Neuronal stem cell (in vitro differentiated cells): ENCODE measurements around the gene ALDOA.

Source experiments
- DNase-seq: peaks from one replicate; pipeline ENCODE4 v3.0.0-alpha.2; 2013; ENCODE audit warnings: low spot score
- H2AFZ ChIP-seq: one replicate; pipeline ENCODE4 v1.6.1; 2013; ENCODE audit warnings: mild to moderate bottlenecking, low read length, inconsistent platforms
- H2AK5ac ChIP-seq: 2 replicates; pipeline ENCODE4 v1.6.1; 2013; ENCODE audit warnings: low read depth, mild to moderate bottlenecking, inconsistent platforms, low read length, moderate library complexity, mixed read lengths
- H2BK120ac ChIP-seq: 2 replicates; pipeline ENCODE4 v1.6.1; 2013; ENCODE audit warnings: low read depth, mild to moderate bottlenecking, inconsistent platforms, low read length, moderate library complexity, mixed read lengths
- H2BK12ac ChIP-seq: one replicate; pipeline ENCODE4 v1.6.1; 2013; ENCODE audit warnings: low read length, inconsistent platforms
- H2BK15ac ChIP-seq: 2 replicates; pipeline ENCODE4 v1.6.1; 2013; ENCODE audit warnings: mild to moderate bottlenecking, low read length, inconsistent platforms, mixed read lengths
- H2BK5ac ChIP-seq: one replicate; pipeline ENCODE4 v1.6.1; 2013; ENCODE audit warnings: inconsistent platforms, mild to moderate bottlenecking, low read length, moderate library complexity
- H3K14ac ChIP-seq: one replicate; pipeline ENCODE4 v1.6.1; 2013; ENCODE audit warnings: low read length, inconsistent platforms
- H3K18ac ChIP-seq: 2 replicates; pipeline ENCODE4 v1.6.1; 2013; ENCODE audit warnings: low read length, inconsistent platforms
- H3K23ac ChIP-seq: 2 replicates; pipeline ENCODE4 v1.6.1; 2013; ENCODE audit warnings: low read depth, mild to moderate bottlenecking, mixed read lengths, low read length, inconsistent platforms; ENCODE audit not compliant: poor library complexity
- H3K27ac ChIP-seq: replicated peaks from 3 replicates; pipeline ENCODE4 v1.5.1; 2013; ENCODE audit warnings: low read length, inconsistent platforms
- H3K27me3 ChIP-seq, 3 experiments: 2 replicates each; pipeline ENCODE4 v1.6.1; 2013; ENCODE audit warnings: low read length in 3 of 3, mild to moderate bottlenecking in 2 of 3, inconsistent platforms in 1 of 3, low read depth in 1 of 3, mixed read lengths in 1 of 3, moderate library complexity in 1 of 3; ENCODE audit not compliant: control insufficient read depth in 3 of 3, insufficient read depth in 3 of 3
- H3K36me3 ChIP-seq, 2 donors: replicated peaks in 1 of 2; 2 replicates each; pipeline ENCODE4 v1.6.1; 2013; ENCODE audit warnings: low read length in 2 of 2; ENCODE audit not compliant: control insufficient read depth in 2 of 2, insufficient read depth in 2 of 2
- H3K4ac ChIP-seq: 2 replicates; pipeline ENCODE4 v1.6.1; 2013; ENCODE audit warnings: inconsistent platforms, mild to moderate bottlenecking, low read length, moderate library complexity
- H3K4me1 ChIP-seq, 2 donors: 1 replicate in 1 of 2; 2 replicates in 1 of 2; pipeline ENCODE4 v1.6.1; 2013; ENCODE audit warnings: low read length in 2 of 2, low read depth in 1 of 2; ENCODE audit not compliant: control insufficient read depth in 2 of 2, insufficient read depth in 1 of 2
- H3K4me2 ChIP-seq: one replicate; pipeline ENCODE4 v1.6.1; 2013; ENCODE audit warnings: mild to moderate bottlenecking, low read length, inconsistent platforms; ENCODE audit not compliant: insufficient read depth, poor library complexity, severe bottlenecking
- H3K4me3 ChIP-seq, 2 donors: 2 replicates each; pipeline ENCODE4 v1.5.1; 2013; ENCODE audit warnings: low read length in 2 of 2, mild to moderate bottlenecking in 2 of 2, inconsistent platforms in 1 of 2, moderate library complexity in 1 of 2
- H3K79me1 ChIP-seq: one replicate; pipeline ENCODE4 v1.6.1; 2013; ENCODE audit warnings: low read depth, mild to moderate bottlenecking, inconsistent platforms, low read length, moderate library complexity
- H3K9ac ChIP-seq: one replicate; pipeline ENCODE4 v1.6.1; 2013; ENCODE audit warnings: mild to moderate bottlenecking, low read depth, low read length, inconsistent platforms; ENCODE audit not compliant: poor library complexity
- H3K9me3 ChIP-seq, 2 donors: replicated peaks in 1 of 2; 2 replicates each; pipeline versions ENCODE3 to v1.6.1; 2013; ENCODE audit warnings: low read length in 2 of 2, mild to moderate bottlenecking in 2 of 2, inconsistent platforms in 1 of 2, low read depth in 1 of 2, mixed read lengths in 1 of 2, moderate library complexity in 1 of 2; ENCODE audit not compliant: control insufficient read depth in 2 of 2, insufficient read depth in 1 of 2
- H4K8ac ChIP-seq: one replicate; pipeline ENCODE4 v1.6.1; 2013; ENCODE audit warnings: low read depth, mild to moderate bottlenecking, inconsistent platforms, low read length, moderate library complexity
- H4K91ac ChIP-seq: one replicate; pipeline ENCODE4 v1.6.1; 2013; ENCODE audit warnings: low read length, low read depth, mild to moderate bottlenecking, inconsistent platforms; ENCODE audit not compliant: poor library complexity
- WGBS, 2 donors: extraction: QIAGEN DNeasy Blood & Tissue Kit; methylation state at CpG; one replicate each; pipeline ENCODE4 v1.1.7; 2013; ENCODE audit warnings: missing lambda C conversion rate in 2 of 2, mixed read lengths in 1 of 2; ENCODE audit not compliant: insufficient read length in 2 of 2, insufficient replicate concordance in 1 of 2; ENCODE audit errors: extremely low coverage in 2 of 2; 5-methylcytosine and 5-hydroxymethylcytosine counted together

The ALDOA gene

DNA sequence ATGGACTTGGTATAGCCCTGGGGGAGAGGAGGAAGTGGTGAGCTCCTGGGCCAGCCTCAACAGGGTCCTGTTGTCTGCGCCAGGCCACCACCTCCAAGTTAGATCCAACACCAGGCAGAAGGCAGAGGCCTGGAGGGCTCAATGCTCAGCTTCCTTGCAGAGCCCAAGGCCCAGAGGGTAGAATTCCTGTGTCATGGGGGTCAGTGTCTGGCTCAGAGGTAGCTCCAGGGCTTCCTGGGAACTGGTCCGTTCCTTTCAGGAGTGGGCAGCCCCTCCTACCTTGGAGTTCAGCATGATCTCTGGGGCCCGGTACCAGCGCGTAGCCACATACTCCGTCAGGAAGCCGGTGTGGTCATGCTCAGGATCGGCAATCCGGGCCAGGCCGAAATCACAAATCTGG, 52.2 kb downstream of the ALDOA start:
- Histone ChIP-seq H3K36me3 (peaks cover 32 to 53% of the 10 kb centered on the region in 2 donors), H2BK5ac (no peak overlapping the region), H3K4ac (no peak overlapping the region), H4K91ac (no peak overlapping the region), H2AFZ (no peak overlapping the region), H2BK12ac (no peak overlapping the region), H3K27ac (no peak overlapping the region), H3K14ac (no peak overlapping the region), H3K9ac (no peak overlapping the region), H4K8ac (no peak overlapping the region), H3K4me1 (peaks cover 4 to 5% of the 10 kb centered on the region in 2 donors), H3K18ac (no peak overlapping the region), H3K23ac (no peak overlapping the region), H2AK5ac (no peak overlapping the region), H3K9me3 (no peaks in the 10 kb centered on the region), H2BK120ac (no peak overlapping the region), H2BK15ac (no peak overlapping the region), H3K27me3 (no peaks in the 10 kb centered on the region), H3K79me1 (peaks cover 9% of the 10 kb centered on the region), H3K4me3 (peak overlapping the region in 1 of 2 donors; percentile 52), H3K4me2 (no peak overlapping the region)
- DNase-seq = no peak
- WGBS, 2 donors = no CpG with 5 or more reads among the region's 10 CpGs

DNA sequence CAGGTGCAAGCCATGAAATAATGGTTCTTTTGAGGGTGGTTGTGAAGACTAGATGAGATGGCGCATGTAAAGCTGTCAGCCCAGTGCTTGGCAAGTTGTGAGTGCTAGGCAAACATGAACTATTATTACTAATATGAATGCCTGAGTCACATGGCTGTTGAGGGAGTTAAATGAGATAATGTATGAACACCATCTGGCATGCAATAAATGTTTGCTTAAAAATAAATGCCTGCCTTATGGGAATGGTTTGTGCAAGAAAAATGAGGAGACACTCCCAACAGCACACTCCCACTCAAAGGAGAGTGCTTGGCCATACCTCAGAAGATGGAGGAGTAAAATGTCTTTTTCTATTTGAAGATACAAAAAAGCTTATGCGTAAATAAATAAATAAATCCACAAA, 53.9 kb downstream of the ALDOA start:
- H3K4me1 ChIP-seq = peaks cover 4 to 7% of the 10 kb centered on the region in 2 donors
- no peak overlapping the region for H3K4ac ChIP-seq
- no peaks in the 10 kb centered on the region for H3K27me3 ChIP-seq
- H3K79me1 ChIP-seq = peaks cover 10% of the 10 kb centered on the region
- no peak overlapping the region for H3K27ac ChIP-seq
- H3K36me3 ChIP-seq = peaks cover 26 to 48% of the 10 kb centered on the region in 2 donors
- H3K23ac ChIP-seq = no peak overlapping the region
- H3K18ac ChIP-seq = no peak overlapping the region
- WGBS, 2 donors = no CpG with 5 or more reads among the region's 2 CpGs
- no peak overlapping the region for H3K4me3 ChIP-seq
- DNase-seq = no peak
- no peak overlapping the region for H2BK5ac ChIP-seq
- no peak overlapping the region for H3K14ac ChIP-seq
- no peak overlapping the region for H2AK5ac ChIP-seq
- no peak overlapping the region for H3K4me2 ChIP-seq
- H2AFZ ChIP-seq = no peak overlapping the region
- H4K91ac ChIP-seq = no peak overlapping the region
- H2BK12ac ChIP-seq = no peak overlapping the region
- H2BK120ac ChIP-seq = no peak overlapping the region
- H3K9ac ChIP-seq = no peak overlapping the region
- H4K8ac ChIP-seq = no peak overlapping the region
- H3K9me3 ChIP-seq = no peaks in the 10 kb centered on the region
- no peak overlapping the region for H2BK15ac ChIP-seq
